ENCODE results near the gene DDX42. TPM values are rescaled to one million over a fixed set of nuclear protein-coding genes. Genes with fewer than 3 reads are reported as not detected.

Gene DDX42
- total and polyA plus RNA-seq, 5 experiments from 2014 or later, result 8.9 to 175 (median 18.5) TPM

- H3K27ac Mint-ChIP-seq, result peak overlapping the region in 7 of 10 donors; percentile 19 to 89 (median 71)
- H3K9me3 Mint-ChIP-seq, result no peaks in the 10 kb centered on the region
- H3K4me1 Mint-ChIP-seq, result peaks cover 31 to 78% (median 73%) of the 10 kb centered on the region in 4 donors
- POLR2A ChIA-PET, result interaction anchor here (0.6 to 15.6 kb wide), 11 partner anchors 4 to 136 kb away, joined by 3 to 205 read pairs (median 6); partner anchors contain the start of genes CCDC47, DDX42, FTSJ3 and LIMD2
- no peak for DNase-seq
- peaks cover 0 to 82% (median 25%) of the 10 kb centered on the region in 3 donors for H3K36me3 Mint-ChIP-seq
- H3K4me3 Mint-ChIP-seq, result peak overlapping the region in 1 of 10 donors; percentile 20
- ATAC-seq, result no peak
- H3K27me3 Mint-ChIP-seq, result no peaks in the 10 kb centered on the region
Observed at GRCh38 chr17:63833741-63834373, 59.9 kb downstream of the DDX42 start.

DNA sequence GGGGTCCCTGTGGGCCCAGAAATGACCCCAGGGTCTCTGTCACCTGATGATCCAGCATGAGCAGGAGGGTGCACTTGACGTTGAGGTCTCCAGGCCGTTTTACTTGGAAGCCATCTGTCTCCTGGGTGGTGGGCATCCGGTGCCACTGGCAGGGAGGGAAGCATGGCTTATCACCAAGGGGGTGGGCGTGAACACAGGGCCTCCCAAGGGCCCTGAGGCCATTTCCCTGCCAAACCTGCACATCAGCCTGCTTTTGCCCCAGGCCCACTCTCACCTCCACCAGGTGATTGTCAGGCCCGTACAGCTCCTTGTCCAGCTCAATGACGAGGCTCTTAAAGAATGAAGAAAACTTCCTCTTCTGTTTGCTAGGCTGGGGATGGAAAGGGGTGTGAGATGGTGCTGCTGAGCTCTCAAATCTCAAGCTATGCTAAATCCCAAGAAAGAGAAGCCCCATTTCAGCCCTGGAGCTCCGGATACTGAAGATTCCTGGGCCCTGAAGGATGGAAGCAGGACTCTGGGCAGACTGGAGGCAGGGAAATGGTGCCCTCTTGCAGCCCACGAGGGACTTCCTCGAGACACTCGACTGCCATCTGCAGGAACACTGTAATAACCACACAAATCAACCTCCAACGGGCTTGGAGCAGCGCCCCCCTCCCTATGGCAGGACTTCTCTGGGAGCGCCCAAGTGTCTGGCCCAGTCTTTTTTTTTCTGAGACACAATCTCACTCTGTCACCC is 60.6 kb downstream of the DDX42 start:
- H3K4me1 Mint-ChIP-seq, result peaks cover 31 to 78% (median 73%) of the 10 kb centered on the region in 4 donors
- POLR2A ChIA-PET, result interaction anchor here (0.8 to 15.6 kb wide), 8 partner anchors 4 to 136 kb away, joined by 3 to 205 read pairs (median 8); partner anchors contain the start of genes CCDC47, DDX42, FTSJ3 and LIMD2
- ATAC-seq, result peak; percentile 83 to 91
- DNase-seq, result peak; percentile 35 to 79 (median 62)
- peak overlapping the region in 2 of 10 donors; percentile 15 to 51 for H3K4me3 Mint-ChIP-seq
- H3K9me3 Mint-ChIP-seq, result no peaks in the 10 kb centered on the region
- peaks cover 0 to 75% (median 22%) of the 10 kb centered on the region in 3 donors for H3K36me3 Mint-ChIP-seq
- H3K27ac Mint-ChIP-seq, result peak overlapping the region; percentile 48 to 93 (median 84)
- H3K27me3 Mint-ChIP-seq, result no peaks in the 10 kb centered on the region

GRCh38 chr17:63835167-63835720 is 61.3 kb downstream of the DDX42 start:
- ATAC-seq (no peak), DNase-seq (no peak)
- POLR2A ChIA-PET, result interaction anchor here (1.3 to 15.6 kb wide), 6 partner anchors 5 to 136 kb away, joined by 3 to 205 read pairs (median 94); partner anchors contain the start of genes CCDC47, DDX42, FTSJ3 and LIMD2
- H3K4me3 Mint-ChIP-seq, result peak overlapping the region in 1 of 10 donors; percentile 36
- H3K27me3 Mint-ChIP-seq, result no peaks in the 10 kb centered on the region
- H3K4me1 Mint-ChIP-seq, result peaks cover 27 to 77% (median 71%) of the 10 kb centered on the region in 4 donors
- H3K36me3 Mint-ChIP-seq, result peaks cover 0 to 69% (median 18%) of the 10 kb centered on the region in 3 donors
- no peaks in the 10 kb centered on the region for H3K9me3 Mint-ChIP-seq
- H3K27ac Mint-ChIP-seq, result peak overlapping the region in 8 of 10 donors; percentile 46 to 90 (median 74)

DNA sequence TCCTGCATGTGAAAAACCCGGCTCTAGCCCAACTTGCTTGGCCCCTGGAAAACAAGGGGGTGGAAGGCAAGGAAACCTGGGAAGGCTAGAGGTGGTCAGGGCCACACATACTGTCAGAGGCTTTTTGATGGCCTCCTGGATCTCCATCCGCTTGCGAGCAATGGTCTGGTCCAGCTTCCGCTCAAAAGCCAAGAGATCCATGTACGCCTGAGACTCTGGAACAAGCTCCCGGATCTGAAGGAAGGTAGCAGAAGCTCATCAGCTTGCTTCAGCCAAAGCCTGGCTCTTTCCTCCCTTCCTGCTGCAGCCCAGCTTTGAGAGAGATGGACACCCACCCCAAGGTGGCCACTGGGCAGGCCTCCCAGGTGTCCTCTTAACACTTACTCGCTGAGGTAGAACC is 62.8 kb downstream of the DDX42 start:
- POLR2A ChIA-PET, result interaction anchor here (11.4 to 15.6 kb wide), 2 partner anchors 7 to 138 kb away, joined by 177 to 205 read pairs; partner anchors contain the start of genes FTSJ3, LIMD2 and PSMC5
- DNase-seq (no peak), ATAC-seq (no peak)
- Mint-ChIP-seq H3K27ac (peak overlapping the region in 6 of 10 donors; percentile 11 to 76 (median 52)), H3K36me3 (peaks cover 0 to 55% (median 11%) of the 10 kb centered on the region in 3 donors), H3K27me3 (no peaks in the 10 kb centered on the region), H3K4me3 (no peak overlapping the region), H3K4me1 (peaks cover 27 to 75% (median 70%) of the 10 kb centered on the region in 4 donors), H3K9me3 (no peaks in the 10 kb centered on the region)

DNA sequence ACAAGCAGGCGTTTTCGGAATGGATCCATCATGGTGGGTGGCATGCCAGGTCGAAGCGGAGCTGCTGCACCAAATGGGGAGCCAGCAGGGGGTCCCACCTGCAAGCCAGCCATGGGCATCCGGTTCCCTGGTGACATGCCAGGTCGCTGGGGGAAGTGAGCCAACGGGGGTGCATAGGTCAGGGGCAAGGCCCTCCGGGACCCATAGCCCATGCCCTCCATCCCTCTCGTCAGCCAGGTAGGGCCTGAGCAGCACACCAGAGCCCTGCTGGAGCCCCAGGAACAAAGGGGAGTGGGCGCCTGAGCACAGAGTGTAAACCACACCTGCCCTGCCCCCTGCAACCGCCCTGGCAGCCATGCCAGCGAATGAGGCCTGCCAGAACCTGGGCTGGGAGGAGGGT is 63.5 kb downstream of the DDX42 start:
- ATAC-seq, result no peak
- H3K4me1 Mint-ChIP-seq, result peaks cover 24 to 71% (median 64%) of the 10 kb centered on the region in 4 donors
- H3K27ac Mint-ChIP-seq, result peak overlapping the region in 5 of 10 donors; percentile 10 to 80 (median 59)
- H3K9me3 Mint-ChIP-seq, result no peaks in the 10 kb centered on the region
- H3K27me3 Mint-ChIP-seq, result no peaks in the 10 kb centered on the region
- H3K4me3 Mint-ChIP-seq, result peak overlapping the region in 1 of 10 donors; percentile 56
- no peak for DNase-seq
- POLR2A ChIA-PET, result interaction anchor here (2.1 to 15.6 kb wide), 3 partner anchors 7 to 139 kb away, joined by 10 to 205 read pairs (median 177); partner anchors contain the start of genes FTSJ3, LIMD2 and PSMC5
- peaks cover 0 to 49% (median 5%) of the 10 kb centered on the region in 3 donors for H3K36me3 Mint-ChIP-seq

- Mint-ChIP-seq H3K27ac (peak overlapping the region in 7 of 10 donors; percentile 25 to 80 (median 59)), H3K9me3 (no peaks in the 10 kb centered on the region), H3K27me3 (no peaks in the 10 kb centered on the region), H3K4me3 (peak overlapping the region in 7 of 10 donors; percentile 14 to 66 (median 34)), H3K36me3 (peaks cover 0 to 43% (median 3%) of the 10 kb centered on the region in 3 donors), H3K4me1 (peaks cover 24 to 70% (median 62%) of the 10 kb centered on the region in 4 donors)
- no peak for ATAC-seq
- POLR2A ChIA-PET, result interaction anchor here (2.1 to 15.6 kb wide), 4 partner anchors 8 to 139 kb away, joined by 10 to 205 read pairs (median 100); partner anchors contain the start of genes CCDC47, DDX42, FTSJ3 and LIMD2
- DNase-seq, result no peak
Observed at GRCh38 chr17:63837962-63838600, 64.1 kb downstream of the DDX42 start.

DNA sequence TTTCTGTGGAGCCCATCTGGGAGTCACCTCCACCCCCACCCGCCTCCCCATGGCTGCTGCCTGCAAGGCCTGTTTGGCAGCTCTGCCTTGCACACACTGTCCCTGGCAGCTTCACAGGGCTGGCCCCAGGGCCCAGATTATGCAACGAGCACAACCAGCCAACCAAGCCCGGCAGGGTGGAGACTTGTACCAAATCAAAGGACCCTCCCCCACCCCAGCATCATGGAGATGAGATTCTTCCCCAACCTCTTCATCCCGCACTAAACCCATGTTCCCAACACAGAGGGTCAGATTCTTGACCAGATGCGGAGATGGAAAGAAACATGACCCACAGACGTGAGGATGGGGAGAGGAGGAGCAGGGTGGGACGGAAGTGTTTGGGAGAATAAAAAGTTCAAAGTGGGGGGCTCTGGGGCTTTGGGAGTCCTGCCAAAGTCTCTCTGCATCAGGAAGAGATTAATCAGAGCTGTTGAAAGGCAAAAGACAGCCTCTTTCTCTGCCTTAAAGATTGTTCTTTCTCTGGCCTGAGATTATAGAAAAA is 64.7 kb downstream of the DDX42 start:
- Mint-ChIP-seq H3K4me1 (peaks cover 26 to 71% (median 65%) of the 10 kb centered on the region in 4 donors), H3K27me3 (no peaks in the 10 kb centered on the region), H3K36me3 (peaks cover 0 to 37% (median 3%) of the 10 kb centered on the region in 3 donors), H3K9me3 (no peaks in the 10 kb centered on the region), H3K4me3 (peak overlapping the region; percentile 39 to 95 (median 66)), H3K27ac (peak overlapping the region; percentile 45 to 91 (median 83))
- DNase-seq (no peak), ATAC-seq (no peak)
- POLR2A ChIA-PET, result interaction anchor here (0.7 to 15.6 kb wide), 6 partner anchors 8 to 230 kb away, joined by 4 to 205 read pairs (median 16); partner anchors contain the start of genes CCDC47, DDX42, FTSJ3 and LIMD2

DNA sequence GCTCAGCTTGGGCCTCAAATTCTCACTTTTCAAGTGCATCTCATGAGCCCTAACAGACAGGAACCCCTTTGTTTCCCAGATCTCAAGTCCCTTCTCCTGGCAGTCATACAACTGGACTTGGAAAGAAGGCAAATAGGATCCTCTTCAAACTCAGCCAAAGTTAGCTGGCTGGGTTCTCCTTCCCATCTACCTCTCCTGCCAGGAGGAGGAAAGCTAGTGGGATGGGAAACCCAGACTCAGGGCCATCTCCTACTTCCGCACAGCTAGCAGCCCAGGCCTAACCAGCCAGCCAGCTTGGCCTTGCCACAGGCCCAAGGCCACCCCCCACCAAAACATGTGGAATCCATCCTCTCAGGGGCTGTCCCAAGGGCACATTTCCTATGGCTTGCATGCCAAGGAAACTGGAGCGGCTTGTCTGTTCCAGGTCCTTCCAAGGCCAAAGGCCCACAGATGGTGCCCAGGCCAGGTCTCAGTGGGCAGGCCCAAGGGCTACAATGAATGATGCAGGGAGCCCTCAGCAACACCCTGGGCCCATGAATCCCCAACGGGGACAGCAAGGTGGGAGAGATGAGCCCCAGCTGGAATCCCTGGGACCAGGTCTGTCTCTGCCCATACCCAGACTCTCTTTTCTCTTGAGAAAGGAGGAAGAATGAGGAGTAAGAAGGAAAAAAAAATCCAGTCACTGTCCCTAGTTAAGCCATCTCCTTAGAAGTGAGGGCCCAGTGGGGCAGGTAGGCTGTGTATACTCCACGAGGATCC is 66.8 kb downstream of the DDX42 start:
- POLR2A ChIA-PET, result interaction anchor here (0.5 to 15.6 kb wide), 8 partner anchors 11 to 460 kb away, joined by 3 to 205 read pairs (median 5); partner anchors contain the start of genes CCDC47, DDX42, ERN1 and FTSJ3
- peaks cover 0 to 18% (median 0%) of the 10 kb centered on the region in 3 donors for H3K36me3 Mint-ChIP-seq
- peak overlapping the region; percentile 90 to 98 (median 94) for H3K4me3 Mint-ChIP-seq
- no peak for DNase-seq
- H3K4me1 Mint-ChIP-seq, result peaks cover 24 to 60% (median 57%) of the 10 kb centered on the region in 4 donors
- H3K9me3 Mint-ChIP-seq, result no peaks in the 10 kb centered on the region
- peak overlapping the region; percentile 88 to 96 (median 94) for H3K27ac Mint-ChIP-seq
- H3K27me3 Mint-ChIP-seq, result no peaks in the 10 kb centered on the region
- no peak for ATAC-seq

DNA sequence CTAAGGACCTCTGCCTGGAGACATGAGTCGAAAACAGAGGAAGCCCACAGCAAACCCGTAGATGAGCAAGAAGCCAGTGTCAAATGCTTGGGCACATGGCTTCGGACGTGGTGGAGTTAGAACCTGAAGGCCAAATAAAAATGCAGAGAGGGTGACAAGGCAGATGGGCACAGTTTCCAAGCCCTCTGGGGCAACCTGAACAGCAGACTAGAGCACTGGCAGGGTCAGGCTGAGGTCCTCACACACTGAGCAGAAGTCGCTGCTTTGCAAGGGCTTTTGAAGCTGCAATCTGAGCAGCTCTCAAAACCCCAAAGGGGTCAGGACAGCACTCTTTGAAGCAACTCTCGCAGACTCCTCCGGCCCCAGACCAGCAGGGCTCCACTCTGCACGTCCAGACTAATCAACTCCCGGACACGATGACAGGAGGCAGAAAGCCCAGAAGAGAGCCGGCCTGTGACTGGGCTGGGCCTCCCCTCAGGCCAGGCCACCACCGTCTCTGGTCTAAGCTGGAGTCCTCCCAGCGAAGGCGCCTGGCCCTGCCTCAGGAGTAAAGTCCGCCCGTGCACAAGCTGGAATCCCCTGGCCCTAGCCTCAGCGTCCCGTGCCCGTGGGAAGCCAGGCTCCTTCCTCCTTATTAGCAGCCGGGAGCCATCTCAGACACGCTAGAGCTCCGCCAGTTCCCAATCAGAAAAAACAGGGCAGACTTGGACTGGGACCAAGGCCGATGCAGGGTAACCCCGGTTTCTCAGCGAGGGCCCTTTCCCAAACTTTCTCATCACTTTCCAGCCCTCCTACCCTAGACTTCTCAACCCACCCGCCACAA is 67.6 kb downstream of the DDX42 start:
- POLR2A ChIA-PET, result interaction anchor here (0.5 to 15.6 kb wide), 10 partner anchors 11 to 460 kb away, joined by 3 to 205 read pairs (median 5); partner anchors contain the start of genes CCDC47, DDX42, FTSJ3 and LIMD2
- DNase-seq, result no peak
- Mint-ChIP-seq H3K36me3 (peaks cover 0 to 12% (median 0%) of the 10 kb centered on the region in 3 donors), H3K27me3 (no peaks in the 10 kb centered on the region), H3K9me3 (no peaks in the 10 kb centered on the region), H3K4me3 (peak overlapping the region; percentile 90 to 98 (median 94)), H3K4me1 (peaks cover 25 to 59% (median 56%) of the 10 kb centered on the region in 4 donors), H3K27ac (peak overlapping the region; percentile 88 to 96 (median 94))
- no peak for ATAC-seq

DNA sequence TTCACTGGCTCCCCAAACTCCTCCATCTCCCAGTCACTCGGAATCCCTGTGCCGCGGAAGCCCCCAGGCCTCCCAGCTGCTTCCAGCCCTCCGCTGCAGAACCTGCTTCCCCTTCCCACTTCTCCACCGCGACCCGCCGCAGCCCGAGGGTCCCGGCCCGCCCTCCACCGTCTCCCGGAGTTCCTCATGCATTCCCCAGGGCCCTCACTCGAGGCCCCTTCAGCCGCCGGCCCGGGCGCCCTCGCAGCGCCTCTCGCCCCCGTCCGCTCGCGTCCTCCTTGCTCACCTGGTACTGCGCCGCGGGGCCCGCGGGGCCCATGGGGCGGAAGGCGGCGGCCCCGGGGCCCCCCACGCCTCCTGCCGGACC is 68.2 kb downstream of the DDX42 start:
- H3K9me3 Mint-ChIP-seq, result no peaks in the 10 kb centered on the region
- H3K36me3 Mint-ChIP-seq, result peaks cover 0 to 6% (median 0%) of the 10 kb centered on the region in 3 donors
- ATAC-seq (peak in 1 of 2 donors; percentile 32), DNase-seq (peak in 3 of 10 donors; percentile 22 to 32 (median 23))
- peak overlapping the region; percentile 90 to 98 (median 94) for H3K4me3 Mint-ChIP-seq
- POLR2A ChIA-PET, result interaction anchor here (0.6 to 15.6 kb wide), 9 partner anchors 12 to 220 kb away, joined by 3 to 205 read pairs (median 5); partner anchors contain the start of genes CCDC47, DDX42, FTSJ3 and LIMD2
- H3K27ac Mint-ChIP-seq, result peak overlapping the region; percentile 88 to 96 (median 94)
- peaks cover 23 to 53% (median 51%) of the 10 kb centered on the region in 4 donors for H3K4me1 Mint-ChIP-seq
- H3K27me3 Mint-ChIP-seq, result no peaks in the 10 kb centered on the region
